SW480 (cell line): ENCODE results near the gene LYZL2.
"Not testable (repeated sequence)": the region's sequence is repeated elsewhere in the genome, so short reads cannot be mapped to it uniquely, and the experiment has no call there.

Source experiments
- DNase-seq: peaks from one replicate; pipeline ENCODE4 v3.0.0-alpha.2; 2016; ENCODE audit warnings: low spot score

Gene LYZL2

DNA sequence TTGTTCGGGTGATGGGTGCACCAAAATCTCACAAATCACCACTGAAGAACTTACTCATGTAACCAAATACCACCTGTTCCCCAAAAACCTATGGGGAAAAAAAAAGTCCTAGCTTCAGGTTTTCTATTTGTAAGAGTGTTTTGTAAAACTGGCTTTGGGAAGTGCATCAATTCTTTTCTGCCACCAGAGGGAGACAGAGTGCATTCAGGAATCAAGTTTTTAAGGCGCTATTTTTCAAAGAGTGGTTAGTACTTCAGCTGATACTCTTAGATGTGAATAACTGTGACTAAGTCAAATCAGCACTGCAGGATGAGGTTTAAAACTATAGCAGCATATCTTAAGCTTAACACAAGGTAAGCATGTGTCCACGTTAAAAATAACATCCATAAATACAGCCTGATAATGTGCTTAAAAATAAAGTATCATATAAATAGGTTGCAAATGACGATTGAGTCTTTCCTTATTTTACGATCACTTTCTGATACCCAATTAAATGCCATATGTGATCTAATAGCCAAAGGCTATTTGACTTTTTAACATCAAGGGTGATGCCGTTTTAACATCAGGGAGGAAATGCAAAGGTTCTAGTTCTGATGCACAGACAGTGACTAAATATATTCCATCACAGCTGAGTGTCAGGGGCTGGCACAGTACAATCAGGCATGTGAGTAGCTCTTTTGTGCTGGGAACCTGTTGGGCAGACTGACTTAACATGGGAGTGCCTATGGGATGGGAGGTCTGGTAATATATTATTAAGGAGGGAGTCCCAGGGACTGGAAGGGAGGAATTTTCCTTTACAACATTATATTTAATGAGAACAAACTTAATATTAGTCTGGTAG, 10.6 kb upstream of the LYZL2 start:
- DNase-seq, result peak; percentile 41

DNA sequence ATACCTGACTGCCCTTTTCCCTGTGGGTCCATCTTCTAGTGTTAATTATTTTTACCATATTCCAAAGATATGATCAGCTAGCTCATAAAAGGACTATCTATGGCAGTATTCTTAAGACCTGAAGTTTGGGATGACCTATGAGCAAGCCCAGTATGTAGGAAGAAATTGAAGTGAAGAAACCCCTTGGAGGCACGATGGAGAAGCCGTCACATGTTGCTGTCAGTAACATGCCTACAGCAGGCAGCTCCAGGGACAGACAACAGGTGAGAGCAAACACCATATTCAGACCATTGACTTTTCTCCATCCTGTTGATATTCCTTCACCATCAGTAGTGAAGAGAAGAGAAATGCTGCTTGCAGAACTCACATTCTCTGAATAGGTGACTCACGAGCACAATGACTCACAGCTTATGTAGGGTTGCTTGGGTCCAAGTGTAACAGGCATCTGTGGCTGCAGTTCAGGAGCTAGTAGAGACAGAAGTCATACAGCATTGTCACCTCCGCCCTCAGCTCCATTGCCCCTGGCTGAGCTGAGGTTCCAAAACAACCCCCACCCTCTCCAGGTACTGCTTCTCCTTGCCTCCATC, 8.4 kb upstream of the LYZL2 start:
- peak; percentile 76 for DNase-seq

- DNase-seq, result no peak
Observed at GRCh38 chr10:30631188-30631587, 1.6 kb upstream of the LYZL2 start.

- DNase-seq, result no peak
Observed at GRCh38 chr10:30630571-30630970, 1.0 kb upstream of the LYZL2 start.

DNA sequence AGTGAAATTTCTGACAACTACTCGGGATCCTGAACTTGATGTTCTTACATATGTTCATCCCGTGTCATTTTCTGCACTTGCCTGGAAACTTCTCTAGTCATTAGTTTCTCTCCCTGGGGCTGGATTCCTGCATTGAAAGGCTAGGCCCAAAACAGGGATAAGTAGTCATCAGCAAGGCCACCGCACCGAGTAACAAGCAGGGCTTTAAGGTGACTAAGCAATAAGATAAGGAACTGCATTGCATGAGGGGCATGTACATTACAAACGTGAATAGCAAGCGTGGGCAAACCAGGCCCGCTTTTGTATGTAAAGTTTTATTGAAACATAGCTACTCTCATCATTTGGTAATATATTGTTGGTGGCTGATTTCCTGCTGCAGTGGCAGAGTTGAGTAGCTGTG, 977 bp downstream of the LYZL2 start:
- DNase-seq, result not testable (repeated sequence)

- DNase-seq, result not testable (repeated sequence)
Observed at GRCh38 chr10:30626837-30627236, 2.7 kb downstream of the LYZL2 start.

DNA sequence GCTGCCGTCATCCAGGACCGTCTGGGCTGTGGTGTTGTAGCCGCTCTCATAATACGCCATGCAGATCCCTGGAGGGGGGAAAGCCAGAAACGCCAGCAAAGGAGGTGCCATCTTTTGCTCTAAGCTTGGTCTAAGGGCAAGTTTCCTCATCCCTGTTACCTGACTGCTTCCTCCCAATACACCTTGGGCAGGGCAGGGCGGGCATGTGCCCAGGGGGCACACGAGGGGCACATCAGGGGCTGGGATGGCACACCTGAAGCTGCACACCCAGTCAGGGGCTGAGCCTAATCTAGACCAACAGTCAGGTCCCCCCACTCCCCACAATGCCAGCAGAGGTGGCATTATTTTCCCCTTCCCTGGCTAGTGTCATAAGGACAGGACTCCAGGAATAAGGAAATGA, 3.4 kb downstream of the LYZL2 start:
- DNase-seq, result not testable (repeated sequence)

- no peak for DNase-seq
Observed at GRCh38 chr10:30625080-30625479, 4.5 kb downstream of the LYZL2 start.

DNA sequence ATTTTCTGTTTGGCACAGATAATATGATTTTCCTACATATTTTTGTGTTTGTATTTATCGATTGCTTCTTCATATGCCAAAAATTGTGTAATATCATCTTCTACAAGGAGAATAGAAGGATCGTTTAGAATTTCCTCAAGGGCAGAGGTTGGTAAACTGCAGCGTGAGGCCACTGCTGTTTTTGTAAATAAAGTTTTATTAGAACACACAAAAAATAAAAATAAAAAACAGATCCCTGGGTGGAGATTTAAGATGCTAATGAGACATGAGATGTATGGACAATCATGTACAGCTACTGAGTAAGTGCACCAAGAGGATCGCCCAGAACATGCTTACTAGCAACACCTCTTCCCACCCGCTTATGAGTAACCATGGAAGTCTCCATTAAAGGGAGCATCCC, 9.6 kb downstream of the LYZL2 start:
- no peak for DNase-seq

GRCh38 chr10:30617070-30617469, 12.5 kb downstream of the LYZL2 start:
- DNase-seq, result no peak

- DNase-seq, result not testable (repeated sequence)
Observed at GRCh38 chr10:30611041-30611440, 18.5 kb downstream of the LYZL2 start.

- no peak for DNase-seq
Observed at GRCh38 chr10:30607814-30608213, 21.7 kb downstream of the LYZL2 start.

GRCh38 chr10:30606313-30606712, 23.2 kb downstream of the LYZL2 start:
- no peak for DNase-seq

GRCh38 chr10:30605341-30606121, 24.0 kb downstream of the LYZL2 start:
- DNase-seq, result peak; percentile 31

GRCh38 chr10:30603589-30603988, 26.0 kb downstream of the LYZL2 start:
- no peak for DNase-seq

DNA sequence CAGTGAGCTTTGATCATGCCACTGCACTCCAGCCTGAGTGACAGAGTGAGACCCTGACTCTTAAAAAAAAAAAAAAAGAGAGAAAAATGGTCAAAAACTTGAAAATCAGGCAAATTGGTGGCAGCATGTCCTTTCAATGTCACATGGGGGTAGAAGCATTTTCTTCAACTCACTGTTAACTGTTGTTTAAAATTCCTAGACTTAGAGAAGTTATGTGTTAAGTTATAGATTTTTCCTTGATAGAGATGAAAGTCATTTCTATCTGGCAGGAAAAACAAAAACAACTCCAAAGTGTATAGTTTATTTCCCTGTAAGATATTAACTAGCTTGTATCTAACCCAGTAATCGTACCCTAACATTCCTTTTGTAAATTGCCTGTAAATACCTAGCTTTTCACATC, 26.8 kb downstream of the LYZL2 start:
- no peak for DNase-seq

DNA sequence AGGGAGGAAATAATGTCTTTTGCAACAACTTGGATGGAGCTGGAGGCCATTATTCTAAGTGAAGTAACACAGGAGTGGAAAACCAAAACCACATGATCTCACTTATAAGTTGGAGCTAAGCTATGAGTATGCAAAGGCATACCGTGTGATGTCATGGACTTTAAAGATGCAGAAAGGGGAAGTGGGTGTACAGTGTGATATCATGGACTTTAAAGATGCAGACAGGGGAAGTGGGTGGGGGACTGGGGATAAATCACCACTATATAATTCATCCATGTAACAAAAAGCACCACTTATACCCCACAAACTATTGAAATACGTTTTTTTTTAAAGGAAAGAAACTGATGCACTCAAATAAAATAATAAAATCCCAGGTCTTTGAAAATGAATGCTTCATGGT, 29.5 kb downstream of the LYZL2 start:
- no peak for DNase-seq

DNA sequence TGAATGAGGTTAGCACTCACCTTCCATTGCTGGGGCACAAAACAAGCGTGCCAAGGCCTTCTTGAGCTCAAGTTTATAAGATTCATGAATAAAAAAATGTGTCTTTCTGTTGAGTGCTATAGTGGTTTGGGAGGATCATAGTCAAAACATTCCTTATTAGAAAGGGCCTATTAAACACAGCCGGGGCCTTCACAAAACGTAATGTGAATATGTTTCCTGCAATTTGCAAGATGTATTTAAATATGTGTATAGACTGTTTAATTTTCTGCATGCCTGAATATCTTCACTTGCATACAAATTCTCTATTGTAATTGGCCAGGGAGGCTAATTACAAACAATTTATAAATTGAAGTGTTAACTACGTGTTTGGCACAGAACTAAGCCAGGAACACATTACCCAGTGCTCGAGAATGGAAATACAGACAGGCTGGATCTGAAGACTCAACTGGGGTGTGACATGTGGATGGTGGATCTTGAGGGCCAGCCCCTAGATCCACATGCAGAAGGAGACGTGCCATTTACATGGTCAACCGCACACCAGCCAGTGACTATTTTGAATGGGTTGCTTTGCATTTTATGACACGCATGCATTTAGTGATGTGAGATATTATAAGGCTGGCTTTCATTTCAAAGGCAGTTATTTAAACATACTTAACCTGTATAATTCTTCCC, 31.3 kb downstream of the LYZL2 start:
- no peak for DNase-seq

DNA sequence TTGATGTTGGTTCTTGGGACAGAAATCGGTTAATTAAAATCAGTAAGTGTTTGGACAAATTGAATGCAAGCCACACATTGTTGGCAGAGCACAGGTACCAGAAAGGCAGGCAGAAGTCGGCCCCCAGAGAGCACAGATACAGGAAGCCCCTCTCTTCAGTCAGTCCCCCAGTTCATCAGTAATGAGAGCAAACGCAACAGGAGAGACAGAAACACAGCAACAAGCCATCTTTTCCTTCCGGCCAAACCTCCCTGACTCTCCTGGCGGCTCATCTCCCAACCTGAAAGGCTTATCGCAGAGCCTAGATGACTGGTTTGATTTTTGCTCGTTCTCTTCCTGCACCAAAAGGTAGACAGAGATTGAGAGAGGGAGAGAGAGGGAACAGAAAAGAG, 32.1 kb downstream of the LYZL2 start:
- DNase-seq, result not testable (repeated sequence)

DNA sequence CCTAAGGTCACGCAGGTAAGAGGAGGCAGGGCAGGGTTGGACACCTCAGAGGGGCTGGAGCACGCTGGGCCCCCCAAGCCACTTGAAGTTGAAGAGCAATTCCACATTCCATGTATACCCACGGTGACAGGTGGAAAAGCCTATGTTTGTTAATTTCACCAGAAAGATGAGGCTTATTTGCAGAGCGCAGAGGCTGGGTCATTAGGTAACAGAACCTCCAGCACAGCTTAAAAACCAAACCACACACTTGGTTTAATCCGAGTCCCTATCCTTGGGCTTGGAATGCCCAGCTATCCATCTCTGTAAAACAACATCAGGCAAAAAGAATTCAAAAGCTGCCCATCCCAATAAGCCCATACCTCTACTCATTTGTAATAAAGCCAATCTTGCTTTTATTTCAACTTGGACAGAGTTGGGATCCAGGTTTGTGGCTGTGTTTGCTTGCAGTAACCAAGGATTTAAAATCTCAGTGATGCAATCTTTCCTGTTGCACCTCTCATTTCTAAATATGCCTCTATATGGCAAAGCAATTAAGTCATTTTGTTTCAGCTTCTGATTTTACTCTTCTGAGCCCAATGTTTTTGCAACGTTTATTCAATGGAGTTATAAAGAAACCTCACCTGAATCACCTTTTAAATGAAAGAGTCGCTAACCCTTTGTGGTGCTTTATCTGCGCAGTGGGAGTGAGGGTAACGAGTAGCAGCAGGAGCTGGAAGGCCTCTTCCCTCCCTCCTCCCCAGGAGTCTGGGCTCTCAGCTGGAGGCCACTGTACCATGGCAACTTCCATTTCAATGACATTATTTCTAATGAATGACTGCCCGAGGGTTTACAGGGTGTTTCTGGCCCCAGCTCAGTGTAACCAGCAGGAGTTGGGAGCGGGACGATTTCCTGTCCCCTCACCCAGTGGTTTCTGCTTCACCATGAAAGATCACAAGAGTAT, 32.8 kb downstream of the LYZL2 start:
- not testable (repeated sequence) for DNase-seq

DNA sequence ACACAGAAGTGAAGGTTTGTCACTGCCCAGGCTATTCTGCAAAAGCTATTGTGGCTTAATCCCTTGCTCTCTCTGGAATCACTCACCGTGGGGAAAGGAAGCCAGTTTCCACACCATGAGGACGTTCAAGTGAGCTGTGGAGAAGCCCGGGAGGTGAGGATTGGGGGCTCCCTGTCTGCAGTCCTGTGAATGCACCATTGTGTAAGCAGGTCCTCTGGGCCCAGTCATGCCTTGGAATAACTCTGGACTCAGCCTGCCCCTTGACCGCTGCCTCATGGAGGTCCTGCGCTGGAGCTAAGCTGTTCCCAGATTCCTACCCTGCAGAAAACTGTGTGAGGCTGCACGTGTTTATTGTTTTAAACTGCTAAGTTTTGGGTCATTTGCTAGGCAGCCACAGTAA, 33.5 kb downstream of the LYZL2 start:
- no peak for DNase-seq
